ENCODE measurements around the gene PTPRN2. TPM values are rescaled to one million over a fixed set of nuclear protein-coding genes. Genes with fewer than 3 reads are reported as not detected.

Gene PTPRN2
- polyA plus RNA-seq, 3 donors, result 6.8 to 7.9 (median 7.2) TPM

DNA sequence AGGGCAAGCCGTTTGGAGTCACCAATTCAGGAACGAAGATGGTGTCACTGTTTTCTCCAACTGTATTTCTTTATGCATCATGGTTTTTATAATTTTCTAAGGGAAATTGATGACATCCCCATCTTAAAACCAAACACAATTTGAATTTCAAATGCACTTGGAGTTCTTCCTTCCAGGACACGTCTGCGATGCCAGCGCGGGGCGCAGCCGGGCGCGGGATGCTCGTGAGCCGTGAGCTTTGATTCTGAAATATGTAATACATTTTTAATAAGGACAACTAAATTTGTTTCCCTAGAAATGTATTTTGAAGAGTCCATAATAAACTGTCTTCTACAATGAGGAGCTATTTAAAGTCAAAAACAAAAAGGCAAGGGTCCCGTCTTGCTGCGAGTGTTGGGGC, 758.7 kb downstream of the PTPRN2 start:
- DNase-seq (ENCODE audit: low read depth in 3 of 3, low spot score in 2 of 3), result no peak

- no peak for DNase-seq (ENCODE audit: low read depth in 3 of 3, low spot score in 2 of 3)
These were observed 759.4 kb downstream of the PTPRN2 start for GRCh38 chr7:157828190-157828589.

GRCh38 chr7:157827863-157828160, 759.8 kb downstream of the PTPRN2 start:
- no peak for DNase-seq (ENCODE audit: low read depth in 3 of 3, low spot score in 2 of 3)

GRCh38 chr7:157827045-157827862, 760.4 kb downstream of the PTPRN2 start:
- no peak for DNase-seq (ENCODE audit: low read depth in 3 of 3, low spot score in 2 of 3)

- DNase-seq (ENCODE audit: low read depth in 3 of 3, low spot score in 2 of 3), result no peak
These were observed 761.1 kb downstream of the PTPRN2 start for GRCh38 chr7:157826566-157826965.

- no peak for DNase-seq (ENCODE audit: low read depth in 3 of 3, low spot score in 2 of 3)
These were observed 762.3 kb downstream of the PTPRN2 start for GRCh38 chr7:157825325-157825724.

DNA sequence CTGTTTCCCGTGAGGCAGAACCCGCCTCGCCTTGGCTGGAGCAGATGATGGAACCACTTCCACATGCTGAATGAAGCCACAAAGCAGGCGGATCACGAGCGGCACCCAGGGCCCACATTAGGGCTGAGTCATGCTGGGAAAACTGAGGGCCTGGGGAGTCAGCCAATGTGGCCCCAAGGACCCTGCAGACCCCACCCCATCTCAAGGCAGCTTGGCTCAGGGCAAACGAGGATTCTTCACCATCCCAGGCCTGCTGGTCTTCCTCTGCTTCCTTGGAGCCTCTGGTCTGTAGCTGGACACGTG, 762.9 kb downstream of the PTPRN2 start:
- DNase-seq (ENCODE audit: low read depth in 3 of 3, low spot score in 2 of 3), result no peak

- DNase-seq (ENCODE audit: low read depth in 3 of 3, low spot score in 2 of 3), result no peak
These were observed 763.4 kb downstream of the PTPRN2 start for GRCh38 chr7:157824011-157824818.

DNA sequence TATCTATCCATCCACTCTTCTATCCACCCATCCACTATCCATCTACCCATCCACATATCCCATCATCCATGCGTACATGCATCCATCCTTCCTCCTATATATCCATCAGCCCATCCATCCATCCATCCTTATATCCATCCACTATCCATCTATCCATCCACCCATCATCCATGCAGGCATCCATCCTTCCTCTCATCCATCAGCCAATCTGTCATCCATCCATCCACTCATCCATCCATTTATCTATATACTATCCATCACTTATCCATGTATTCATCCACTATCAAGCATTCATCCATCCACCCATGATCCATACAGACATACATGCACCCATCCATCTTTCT, 765.0 kb downstream of the PTPRN2 start:
- DNase-seq (ENCODE audit: low read depth in 3 of 3, low spot score in 2 of 3), result no peak

DNA sequence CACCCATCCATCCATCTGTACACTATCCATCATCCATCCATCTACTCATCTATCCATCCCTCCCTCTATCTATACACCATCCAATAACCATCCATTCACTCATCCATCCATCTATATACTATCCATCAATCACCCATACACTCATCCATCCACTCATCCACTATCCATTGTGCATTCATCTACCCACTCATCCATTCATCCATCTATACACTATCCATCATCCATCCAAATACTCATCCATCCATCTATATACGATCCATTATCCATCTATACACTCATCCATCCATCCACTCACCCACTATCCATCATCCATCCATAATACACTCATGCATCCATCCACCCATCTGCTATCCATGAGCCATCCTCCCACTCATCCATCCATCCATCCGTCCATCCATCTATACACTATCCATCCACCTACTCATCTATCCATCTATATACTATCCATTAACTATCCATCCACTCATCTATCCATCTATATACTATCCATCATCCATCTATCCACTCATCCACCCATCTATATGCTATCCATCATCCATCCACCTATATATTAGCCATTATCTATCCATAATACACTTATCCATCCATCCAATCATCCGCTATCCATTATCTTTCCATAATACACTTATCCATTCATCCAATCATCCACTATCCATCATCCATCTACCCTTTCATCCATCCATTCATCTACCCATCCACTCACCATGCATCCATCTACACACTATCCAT, 765.5 kb downstream of the PTPRN2 start:
- no peak for DNase-seq (ENCODE audit: low read depth in 3 of 3, low spot score in 2 of 3)

- no peak for DNase-seq (ENCODE audit: low read depth in 3 of 3, low spot score in 2 of 3)
These were observed 766.8 kb downstream of the PTPRN2 start for GRCh38 chr7:157820796-157821195.

GRCh38 chr7:157819455-157819807, 768.2 kb downstream of the PTPRN2 start:
- no peak for DNase-seq (ENCODE audit: low read depth in 3 of 3, low spot score in 2 of 3)

- DNase-seq (ENCODE audit: low read depth in 3 of 3, low spot score in 2 of 3), result no peak
These were observed 768.7 kb downstream of the PTPRN2 start for GRCh38 chr7:157818701-157819454.

- DNase-seq (ENCODE audit: low read depth in 3 of 3, low spot score in 2 of 3), result no peak
These were observed 769.5 kb downstream of the PTPRN2 start for GRCh38 chr7:157817944-157818700.

DNA sequence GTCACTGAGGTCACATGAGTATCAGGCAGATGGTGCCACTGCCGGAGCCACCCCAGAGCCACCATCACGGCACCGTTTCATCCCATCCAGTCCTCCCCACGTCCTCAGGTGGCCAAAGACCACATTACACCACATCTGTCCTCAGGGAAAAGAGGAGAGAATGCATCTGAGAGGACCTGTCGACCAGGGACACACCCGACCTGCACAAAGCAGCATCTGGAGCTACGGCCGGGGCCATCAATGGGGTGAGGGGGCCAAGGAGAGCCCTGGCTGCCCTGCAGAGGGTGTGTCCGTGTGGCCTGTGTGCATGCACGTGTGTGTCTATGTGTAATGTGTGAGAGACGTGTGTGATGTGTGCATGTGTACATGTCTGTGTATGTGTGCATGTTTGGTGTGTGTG, 770.2 kb downstream of the PTPRN2 start:
- DNase-seq (ENCODE audit: low read depth in 3 of 3, low spot score in 2 of 3), result no peak

DNA sequence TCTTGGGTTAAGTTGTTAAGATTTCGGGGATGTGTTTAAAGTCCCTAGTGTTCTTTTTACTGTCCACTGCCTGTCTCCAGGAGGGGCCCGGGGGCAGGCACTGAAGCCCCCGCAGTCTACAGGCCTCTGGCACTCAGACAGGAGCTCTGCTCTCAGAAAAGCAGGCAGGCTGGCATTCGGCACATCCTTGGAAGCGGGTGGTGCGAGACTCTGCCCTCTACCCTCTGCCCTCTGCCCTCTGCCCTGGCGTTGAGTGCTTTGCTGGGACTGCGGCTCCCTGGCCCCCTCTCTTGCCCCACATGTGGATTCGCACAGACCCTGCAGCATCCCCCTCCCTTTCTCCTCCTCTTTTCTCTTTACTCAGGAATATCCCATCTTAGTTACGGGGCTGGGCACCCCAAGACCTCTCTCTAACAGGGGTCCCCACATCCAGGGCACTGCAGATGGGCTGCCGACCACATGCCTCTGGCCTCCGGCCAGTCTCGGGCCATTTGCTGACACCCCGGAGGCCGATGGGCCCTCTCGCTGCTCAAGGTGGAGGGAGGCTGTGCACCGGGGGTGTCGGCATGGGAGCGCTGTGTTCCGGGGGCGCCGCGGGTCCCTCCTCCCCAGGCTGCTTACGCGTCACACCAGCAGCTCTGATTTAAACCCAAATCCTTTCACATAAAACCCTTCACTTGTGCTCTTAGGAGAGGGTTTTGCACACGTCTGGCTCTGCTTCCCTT, 770.9 kb downstream of the PTPRN2 start:
- DNase-seq (ENCODE audit: low read depth in 3 of 3, low spot score in 2 of 3), result no peak

DNA sequence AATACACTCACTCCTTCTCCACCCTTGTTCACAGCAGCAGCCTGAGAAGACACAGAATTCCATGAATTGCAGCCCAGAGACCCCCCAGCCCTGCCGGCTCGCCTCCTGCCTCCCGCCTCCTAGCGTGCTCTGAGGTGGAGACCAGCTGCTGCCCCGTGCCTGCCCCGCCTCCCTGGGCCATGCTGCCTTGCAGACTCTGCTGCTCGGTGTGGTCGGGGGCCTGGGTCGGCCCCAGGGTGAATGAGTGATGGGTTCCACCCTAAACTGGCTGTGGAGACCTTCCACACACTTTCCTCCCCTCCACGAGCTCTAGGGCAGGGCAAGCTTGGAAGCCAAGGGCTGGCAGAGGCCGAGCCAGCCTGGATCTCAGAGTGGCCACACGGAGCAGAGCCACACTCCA, 771.5 kb downstream of the PTPRN2 start:
- no peak for DNase-seq (ENCODE audit: low read depth in 3 of 3, low spot score in 2 of 3)

GRCh38 chr7:157815706-157816022, 772.0 kb downstream of the PTPRN2 start:
- no peak for DNase-seq (ENCODE audit: low read depth in 3 of 3, low spot score in 2 of 3)

GRCh38 chr7:157814931-157815705, 772.5 kb downstream of the PTPRN2 start:
- no peak for DNase-seq (ENCODE audit: low read depth in 3 of 3, low spot score in 2 of 3)

Data from right renal cortex interstitium (tissue), 3 donors.